GM18909 (cell line): ENCODE data around the gene CASZ1.

Experiments
- ATAC-seq: cut with Tn5 transposase; IDR thresholded peaks from one replicate; pipeline ENCODE4 v1.9.1; 2021; ENCODE audit warnings: mild to moderate bottlenecking; ENCODE audit not compliant: unreplicated experiment, poor library complexity

CASZ1 gene

DNA sequence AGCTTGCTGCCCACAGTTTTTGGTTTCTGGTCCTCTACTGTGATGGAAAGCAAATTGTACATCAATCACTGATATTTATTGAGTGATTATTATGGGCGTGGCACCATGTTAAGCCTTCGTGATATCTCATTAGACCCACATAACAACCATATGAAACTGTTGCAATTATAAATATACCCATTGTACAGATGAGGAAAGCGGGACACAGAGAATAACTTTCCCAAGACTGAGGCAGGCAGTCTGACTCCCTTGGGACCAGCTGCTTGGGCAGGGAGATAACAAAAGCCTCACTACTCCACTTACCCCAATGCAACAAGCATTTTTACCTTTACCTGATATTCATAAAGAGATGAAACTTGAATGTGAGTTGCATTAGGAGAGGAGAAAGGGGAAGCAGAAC is 4.3 kb upstream of the CASZ1 start:
- no peak for ATAC-seq

DNA sequence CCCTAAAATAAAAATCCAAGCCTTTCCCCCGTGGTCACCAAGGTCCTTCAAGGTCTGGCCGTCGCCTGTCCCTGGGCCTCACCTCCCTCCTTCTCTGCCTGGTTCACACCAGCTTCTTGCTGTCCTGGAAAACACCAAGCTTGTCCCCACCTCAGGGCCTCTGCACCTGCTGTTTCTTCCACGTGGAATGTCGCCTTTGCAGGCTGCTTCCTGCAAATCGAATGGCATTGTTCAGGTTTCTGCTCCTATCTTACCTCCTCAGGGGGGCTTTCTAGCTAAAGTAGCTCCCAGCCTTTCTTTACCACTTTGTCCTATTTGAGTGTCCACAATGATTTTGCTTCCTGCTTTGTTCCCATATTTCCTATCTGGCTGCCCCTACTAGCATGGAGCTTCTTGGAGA is 3.3 kb upstream of the CASZ1 start:
- ATAC-seq = no peak

DNA sequence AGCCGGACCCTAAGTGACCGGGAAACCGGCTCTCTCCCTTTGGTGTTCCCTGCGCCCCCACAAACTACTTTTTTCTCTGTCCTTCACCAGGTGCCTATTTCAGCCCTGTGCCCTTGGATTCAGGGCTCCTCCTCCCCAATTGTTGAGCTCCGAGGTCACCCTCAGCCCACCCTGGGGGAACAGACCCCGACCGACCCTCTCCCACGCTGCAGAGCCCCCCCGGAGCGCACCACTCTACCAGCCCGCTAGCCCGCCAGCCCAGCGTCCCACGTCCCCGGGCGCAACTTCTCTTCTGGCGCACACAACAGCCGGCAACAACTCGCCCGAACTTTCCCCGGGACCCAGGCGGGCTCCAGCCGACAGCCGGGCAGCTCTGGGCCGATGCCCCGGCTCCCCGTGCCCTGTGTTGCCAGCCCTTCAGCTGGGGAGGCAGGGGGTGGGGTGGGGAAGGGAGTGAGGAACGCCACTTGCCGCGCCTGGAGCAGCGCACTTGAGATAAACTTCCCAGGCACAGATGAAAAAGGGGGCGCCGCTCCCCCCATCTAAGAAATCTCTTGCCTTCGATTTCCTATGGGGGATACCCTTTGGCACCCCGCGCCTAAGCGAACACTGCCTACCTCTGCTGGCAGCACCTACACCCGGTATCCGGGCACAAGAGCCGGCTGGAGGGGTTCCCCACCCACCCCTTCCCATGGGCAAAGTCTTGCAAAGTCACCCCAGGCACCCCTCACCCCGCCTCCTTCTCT is 997 bp downstream of the CASZ1 start:
- no peak for ATAC-seq

DNA sequence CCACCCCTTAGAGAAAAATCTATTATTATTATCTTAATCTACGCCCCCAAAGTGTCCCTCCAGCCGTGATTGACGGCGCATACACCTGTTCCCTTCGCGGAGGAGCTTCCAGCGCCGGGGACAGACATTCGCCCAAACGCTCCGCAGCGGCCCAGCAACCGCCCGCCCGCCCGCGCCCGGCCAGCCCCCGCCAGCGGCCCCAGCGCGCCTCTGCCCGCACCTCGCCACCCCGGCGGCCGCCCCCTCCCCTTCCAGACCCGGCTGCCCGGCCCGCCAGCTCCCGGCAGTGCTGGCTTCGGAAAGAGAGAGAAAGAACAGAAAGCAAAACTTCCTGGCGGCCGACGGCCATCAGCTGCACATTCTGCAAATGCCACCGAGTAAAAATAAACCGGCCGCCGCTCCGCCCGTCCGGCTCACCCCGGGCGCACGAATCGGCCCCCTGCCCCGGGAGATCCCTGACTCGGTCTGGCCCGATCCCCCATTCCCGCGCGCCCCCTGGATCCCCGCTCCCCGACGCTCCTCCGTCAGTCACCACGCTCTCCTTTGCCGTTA is 1.6 kb downstream of the CASZ1 start:
- ATAC-seq = no peak

DNA sequence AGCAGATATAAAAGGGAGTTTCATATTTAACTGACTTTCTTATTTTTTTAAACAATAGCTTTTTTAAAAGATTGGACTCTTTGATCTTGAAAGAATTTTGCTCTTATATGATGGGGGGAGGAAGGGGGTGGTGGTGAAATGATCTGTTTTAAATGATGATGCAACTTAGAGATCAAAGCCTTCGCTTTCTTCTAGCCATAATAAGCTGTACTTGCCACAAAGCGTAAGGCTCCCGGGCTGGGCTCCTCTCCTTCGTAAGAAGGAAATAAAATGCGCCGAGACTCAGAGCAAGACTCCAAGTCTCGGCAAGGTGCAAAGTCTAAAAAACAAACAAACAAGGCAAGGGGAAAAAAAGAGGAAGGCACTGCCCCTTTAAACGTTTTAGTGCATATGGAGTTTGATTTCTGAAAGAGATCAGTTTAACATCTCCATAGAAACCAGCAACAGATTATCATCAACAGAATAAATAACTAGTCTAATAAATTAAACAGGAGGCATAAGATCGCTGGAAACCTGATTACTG is 3.3 kb downstream of the CASZ1 start:
- ATAC-seq = no peak

DNA sequence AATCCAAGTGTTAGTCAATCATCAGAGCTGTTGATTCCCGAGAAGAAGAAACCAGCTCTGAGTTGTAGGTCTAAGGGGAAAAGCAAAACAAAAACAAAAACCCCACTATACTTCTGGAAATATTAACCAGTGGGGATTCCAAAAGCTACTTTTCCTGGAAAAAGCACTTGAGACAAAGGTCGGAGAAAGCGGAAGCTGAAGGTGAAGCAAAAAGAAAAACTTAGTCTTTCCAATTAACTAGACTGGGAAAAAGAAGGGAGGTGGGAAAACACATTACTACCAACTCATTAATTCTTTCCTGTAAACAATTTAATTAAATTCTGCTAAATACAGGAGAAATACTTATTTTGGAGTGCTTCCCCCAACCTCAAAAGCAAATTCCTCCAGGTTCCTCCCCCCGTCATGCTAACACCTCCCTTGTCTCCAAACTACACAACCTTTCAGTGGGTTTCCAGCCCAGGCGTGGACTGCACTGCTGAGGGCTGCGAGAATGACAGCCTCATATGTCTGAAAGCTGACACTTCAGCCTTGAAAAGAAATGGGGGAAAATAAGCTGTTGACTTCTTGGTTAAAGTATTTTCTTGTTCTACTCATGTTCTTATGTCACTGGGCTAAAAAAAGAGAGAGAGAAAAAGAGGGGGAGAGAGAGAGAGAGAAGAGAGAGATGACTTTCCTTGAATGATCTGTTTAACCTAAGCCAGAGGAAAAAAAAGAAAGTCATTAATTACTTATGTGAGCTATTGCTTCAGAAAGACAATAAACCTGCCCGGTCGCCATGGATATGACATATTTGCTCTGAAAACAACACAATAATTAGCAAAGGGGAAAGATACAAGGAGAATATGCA is 5.1 kb downstream of the CASZ1 start:
- no peak for ATAC-seq

DNA sequence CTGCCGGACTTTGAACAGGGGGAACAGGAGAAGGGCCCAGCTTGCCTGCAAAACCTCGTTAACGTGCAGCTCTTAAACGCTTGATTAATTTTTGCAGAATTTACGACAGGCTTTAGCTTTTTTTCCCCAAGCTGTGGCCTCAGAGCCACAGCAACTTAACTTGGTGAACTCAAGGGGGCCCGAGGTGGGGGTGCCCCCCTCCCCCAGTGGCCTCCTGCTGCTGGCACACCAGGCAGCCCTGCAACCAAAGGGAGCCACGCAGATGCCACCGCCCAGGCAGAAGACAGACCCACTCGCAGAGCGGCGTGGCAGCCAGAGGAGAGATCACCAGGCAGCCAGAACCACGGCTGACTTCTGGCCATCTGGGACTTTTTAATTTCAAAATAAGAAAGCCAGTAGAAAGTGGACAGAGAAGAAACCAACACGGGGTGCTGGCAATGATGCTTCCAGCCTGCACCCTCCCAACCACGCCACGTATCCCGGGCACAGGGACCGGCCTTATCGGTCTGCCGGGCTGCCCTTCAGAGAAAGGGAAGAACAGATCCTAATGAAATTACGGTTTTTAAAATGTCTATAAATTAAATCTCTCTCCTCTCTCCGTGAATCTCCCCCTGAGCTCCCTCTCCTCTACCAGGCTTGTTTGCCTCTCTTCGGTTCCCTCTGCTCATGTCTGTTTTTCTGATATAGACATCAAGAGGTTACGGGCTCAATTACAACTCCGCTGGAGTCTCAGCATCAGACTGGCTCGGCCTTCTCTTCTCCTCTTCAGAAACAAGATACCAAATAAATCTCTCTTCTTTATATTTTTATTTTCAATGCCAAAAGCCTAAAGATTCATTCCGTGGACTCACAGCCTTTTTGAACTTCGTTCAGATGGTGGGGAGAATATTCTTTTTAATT is 6.4 kb downstream of the CASZ1 start:
- ATAC-seq = no peak

DNA sequence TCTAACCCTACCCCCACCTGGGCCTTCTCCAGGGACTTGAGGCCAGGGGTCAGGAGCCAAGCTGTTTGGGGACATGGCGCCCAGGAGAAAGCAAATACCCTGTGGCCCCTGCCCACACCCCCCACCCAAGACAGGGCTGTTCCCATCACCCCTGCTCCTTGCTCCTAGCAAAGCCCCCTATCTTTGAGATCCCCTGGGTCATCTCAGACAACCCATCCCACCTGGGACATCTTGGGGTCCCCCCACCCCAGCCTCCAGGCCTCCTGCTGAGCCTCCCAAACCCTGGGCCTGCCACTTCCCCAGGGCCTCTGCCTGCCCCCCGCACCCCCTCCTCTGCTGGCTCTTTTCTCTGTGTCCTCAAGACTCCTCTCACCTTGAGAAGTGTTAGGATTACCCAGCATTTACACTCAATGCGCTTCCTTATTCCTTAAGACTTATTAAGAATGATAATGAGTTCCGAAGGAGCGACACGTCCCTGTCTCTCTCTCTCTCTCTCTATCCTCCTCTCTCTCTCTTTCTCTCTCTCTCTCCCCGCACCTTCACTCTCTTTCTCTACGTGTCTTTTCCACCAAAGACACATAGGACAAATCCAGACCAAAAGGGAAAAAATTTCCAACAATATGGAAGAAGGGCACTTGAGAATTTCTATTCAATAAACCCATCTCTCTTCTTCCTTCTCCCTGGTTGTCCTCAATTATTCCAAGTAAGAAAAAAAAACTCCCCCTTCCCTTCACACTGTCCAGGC is 7.2 kb downstream of the CASZ1 start:
- no peak for ATAC-seq

DNA sequence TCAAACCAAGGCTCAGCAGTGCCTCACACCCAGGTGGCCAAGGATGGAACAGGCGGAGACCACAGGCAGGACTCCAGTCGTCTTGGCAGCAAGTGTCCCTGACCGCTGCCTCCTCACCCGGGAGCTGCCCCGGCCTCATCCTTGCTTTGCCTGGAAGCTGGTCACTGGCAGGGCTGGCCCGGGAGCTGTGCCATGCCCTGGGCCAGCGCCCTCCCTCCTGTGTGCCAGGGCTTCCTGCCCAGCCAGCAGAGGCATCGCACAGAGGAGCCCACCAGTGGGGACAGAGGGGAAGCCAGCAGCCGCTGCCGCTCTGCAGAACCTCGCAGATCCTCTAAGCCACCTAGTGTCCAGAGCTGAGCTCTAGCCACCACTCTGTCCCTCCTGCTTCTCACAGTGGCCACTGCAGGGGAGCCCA is 7.8 kb downstream of the CASZ1 start:
- no peak for ATAC-seq

DNA sequence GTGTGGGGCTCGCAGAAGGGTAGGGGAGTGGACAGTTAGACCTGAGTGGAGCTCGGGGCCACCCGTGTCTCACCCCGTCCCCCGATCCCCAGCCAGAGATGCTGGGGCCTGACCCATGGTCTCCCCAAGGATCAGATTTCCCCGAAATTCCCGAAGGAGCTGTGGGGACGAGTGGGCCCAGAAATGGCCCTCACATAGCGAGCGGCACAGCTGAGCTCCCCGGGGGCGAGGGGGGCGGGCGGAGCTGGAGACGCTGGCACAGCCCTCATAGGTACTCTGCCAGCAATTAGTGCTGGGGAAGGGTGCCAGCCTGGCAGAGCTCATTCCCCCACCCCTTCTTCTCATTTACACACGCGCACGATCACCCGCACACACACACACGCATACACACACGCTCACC is 9.2 kb downstream of the CASZ1 start:
- no peak for ATAC-seq

DNA sequence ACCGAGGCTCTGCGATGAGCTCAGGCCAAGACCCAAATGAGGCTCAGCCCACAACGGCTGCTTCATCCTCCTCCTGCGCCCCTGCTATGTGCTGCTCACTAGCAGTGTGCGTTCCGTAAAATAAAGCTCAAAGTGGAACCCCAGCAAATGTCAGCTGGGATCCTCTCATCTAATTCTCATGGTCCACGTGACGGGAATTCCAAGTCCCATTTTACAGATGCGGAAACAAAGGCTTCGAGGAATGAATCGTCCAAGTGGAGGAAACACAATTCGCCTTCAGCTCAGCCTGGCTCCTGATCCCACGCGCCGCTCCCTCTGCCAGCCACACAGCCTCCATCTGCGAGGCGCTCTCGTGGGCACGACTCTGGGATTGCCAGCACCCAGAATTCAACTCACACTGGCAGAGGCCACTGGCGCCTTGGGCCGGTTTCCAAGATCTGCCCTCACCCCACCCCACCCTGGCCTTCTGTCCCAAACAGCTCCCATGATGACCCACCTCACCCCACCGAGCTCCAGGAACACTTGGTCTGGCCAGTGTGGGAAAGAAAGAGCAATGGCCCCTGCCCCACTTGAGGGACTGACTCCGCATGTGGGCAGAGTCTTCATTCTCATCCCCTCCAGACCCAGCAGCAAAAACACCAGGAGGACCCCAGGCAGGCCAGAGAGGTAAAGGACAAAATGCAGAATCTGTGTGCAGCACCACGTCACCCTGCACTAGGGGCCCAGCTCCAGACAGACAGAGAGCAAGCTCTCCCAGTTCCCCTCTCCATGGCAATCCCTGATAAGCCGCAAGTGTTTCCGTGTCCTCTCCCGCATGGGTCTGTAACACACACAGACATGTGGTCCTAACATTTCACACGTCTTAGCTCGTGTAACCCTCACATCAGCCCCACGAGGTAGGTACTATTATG is 10.5 kb downstream of the CASZ1 start:
- ATAC-seq = no peak

DNA sequence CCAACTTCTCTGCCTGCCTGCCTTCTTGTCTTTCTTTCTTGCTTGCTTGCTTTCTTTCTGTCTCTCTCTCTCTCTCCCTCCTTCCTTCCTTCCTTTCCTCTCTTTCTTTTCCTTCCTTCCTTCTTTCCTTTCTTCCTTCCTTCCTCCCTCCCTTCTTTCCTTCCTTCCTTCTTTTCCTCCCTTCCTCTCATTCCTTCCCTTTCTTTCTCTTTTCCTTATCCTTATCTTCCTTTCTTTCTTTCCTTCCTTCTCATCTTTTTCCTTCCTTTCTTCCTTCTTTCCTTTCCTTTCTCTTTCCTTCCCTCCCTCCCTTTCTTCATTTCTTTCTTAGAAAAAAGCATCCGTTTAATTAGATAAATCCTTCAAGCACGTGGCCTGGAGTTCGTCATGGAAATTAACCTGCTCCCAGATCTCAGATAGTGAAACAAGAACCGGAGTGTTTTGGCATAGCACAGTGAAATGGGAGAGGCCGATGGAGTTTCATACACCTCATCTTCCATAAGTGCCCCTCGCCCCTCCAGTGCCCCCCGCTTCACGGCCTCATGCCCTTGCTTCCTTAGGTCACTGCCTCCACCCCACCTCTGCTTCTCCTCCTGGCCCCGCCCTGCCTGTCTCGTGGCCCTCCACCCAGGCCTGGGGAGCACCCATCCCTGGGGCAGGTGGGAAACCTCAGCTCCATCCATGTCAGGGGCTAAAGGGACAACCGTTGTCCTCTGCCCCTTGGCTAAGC is 11.3 kb downstream of the CASZ1 start:
- no peak for ATAC-seq

DNA sequence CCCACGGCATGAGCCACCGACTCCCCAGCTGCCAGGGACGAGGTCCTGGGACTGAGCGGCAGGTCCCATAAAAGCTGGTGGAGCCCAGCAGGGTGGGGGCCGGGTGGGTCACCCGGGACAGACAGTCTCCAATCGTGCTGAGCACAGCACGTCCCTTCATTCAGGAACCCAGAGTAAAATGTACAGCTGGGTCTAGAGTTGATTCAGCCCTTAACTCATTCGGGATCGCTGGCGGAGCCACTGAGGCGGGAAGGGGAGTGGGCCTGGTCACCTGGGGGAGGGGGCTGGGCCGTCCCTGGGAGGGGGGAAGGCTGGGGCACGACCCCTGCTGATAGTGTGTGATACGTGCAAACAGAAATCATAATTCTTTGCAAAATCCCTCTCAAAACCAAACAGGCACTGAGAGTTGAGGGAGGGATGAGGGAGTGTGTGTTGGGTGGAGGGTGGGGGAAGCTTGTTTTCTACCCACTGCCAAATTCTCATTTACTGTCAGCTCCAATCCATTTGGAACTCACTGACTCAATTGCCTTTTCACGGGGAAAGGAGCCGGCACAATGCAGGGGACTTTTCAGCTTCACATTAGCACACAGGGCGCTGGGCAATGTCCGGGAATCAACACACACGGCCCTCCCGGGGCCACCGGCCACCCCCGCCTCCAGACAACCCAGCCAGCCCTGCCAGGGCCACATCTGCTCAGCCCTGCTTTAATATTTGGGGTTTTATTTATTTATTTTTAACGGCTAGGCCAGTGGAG is 13.8 kb downstream of the CASZ1 start:
- ATAC-seq = no peak

DNA sequence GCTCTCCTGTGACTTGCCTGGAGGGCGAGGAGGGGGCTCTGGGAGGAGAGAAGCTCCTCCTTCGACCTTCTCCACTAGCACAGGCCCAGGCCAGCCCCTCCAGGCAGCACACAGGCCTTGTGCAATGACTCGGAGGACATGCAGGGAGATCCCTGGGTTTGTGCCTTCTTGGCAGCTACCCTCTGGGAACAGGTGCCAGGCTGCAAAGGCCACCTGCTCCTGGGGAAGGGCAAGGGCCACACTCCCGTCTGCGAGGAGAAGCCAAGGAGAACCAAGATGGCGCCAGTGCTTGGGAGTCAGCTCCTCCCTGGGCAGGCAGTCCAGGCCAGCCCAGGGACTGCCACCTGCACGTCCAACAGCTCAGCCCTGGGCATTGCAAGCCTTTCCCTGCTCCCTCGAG is 15.3 kb downstream of the CASZ1 start:
- no peak for ATAC-seq

DNA sequence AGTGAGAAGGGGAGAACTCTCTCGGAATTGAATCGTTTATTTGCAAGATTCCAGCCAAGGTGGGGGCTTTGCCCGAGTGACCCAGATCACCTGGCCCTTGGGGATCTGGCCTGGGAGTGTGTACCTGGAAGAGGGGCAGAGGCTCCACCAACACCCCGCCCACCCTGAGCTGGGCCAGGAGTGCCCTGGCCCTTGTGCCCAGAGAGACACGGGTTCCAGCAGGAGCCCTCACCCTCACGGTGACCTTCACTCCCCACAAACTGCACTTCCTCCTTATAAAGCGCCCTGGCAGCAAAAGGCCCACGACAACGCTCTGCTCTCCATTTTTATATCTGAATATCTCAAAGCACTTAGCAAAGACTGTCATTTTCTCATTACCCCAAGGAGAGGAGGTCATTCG is 16.6 kb downstream of the CASZ1 start:
- no peak for ATAC-seq

DNA sequence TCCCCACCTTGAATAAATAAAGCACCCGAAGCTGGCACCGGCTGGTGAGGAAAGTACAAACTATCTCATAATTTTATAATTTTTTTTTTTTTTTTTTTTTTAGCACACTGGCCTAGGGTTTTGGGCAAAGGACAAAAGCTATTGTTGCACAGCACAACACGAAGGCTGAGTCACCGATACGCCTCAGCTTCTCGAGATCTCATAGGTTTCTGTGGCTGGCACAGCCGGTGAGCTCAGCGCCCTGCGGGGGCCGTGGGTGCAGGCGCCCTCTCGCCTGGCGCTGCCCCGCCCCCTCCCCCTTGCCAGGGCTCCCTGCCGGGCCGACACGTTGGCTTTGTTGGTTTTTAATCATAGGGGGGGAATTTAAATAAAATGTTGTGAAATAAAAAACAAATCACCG is 17.2 kb downstream of the CASZ1 start:
- ATAC-seq = no peak

DNA sequence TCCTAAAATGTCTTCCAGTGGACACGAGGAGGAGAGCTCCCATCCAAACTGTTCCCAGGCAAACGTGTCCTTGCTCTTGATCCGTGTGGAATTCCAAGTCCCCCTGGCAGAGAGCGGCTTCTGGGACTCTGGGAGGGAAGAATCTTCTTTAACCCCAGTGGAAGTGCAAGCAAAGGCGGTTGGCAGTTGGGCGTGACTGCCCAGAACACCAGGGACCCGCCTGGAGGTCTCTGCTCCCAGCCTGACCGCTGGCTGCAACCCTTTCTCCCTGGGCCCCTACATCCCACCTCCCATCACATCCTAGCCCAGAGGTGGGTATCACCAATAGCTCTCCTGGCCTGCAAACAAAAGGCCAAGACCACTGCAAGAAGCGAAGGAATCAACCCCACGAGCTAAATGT is 17.8 kb downstream of the CASZ1 start:
- ATAC-seq = no peak
